Measurements from ENCODE around the gene PPRC1. TPM values are rescaled to one million over a fixed set of nuclear protein-coding genes. Genes with fewer than 3 reads are reported as not detected.
A peak's percentile ranks its signal among the peaks of the same experiment; 100 is the strongest.

The PPRC1 gene
- total RNA-seq, 1 donor from 2014 or later = 77.2 TPM

DNA sequence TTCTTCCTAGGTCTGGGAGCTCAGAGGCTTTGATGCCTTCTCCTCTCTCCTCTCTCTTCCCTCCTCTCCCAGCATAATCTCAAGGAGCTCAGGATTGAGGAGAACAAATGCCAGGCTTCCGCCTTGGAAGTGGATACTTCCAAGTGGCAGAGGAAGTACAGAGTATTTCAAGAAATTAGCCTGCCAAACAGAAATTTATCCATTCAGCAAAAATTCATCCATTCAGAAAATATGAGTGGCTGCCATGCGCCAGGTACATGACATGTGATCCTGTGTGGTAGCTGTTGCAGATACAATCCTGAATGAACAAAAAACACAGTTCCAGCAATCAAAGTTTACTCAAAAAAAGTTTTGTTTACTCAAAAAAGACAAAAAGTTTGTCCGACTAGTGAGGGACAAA, 37.8 kb downstream of the PPRC1 start:
- TF ChIP-seq, protein P1, sequence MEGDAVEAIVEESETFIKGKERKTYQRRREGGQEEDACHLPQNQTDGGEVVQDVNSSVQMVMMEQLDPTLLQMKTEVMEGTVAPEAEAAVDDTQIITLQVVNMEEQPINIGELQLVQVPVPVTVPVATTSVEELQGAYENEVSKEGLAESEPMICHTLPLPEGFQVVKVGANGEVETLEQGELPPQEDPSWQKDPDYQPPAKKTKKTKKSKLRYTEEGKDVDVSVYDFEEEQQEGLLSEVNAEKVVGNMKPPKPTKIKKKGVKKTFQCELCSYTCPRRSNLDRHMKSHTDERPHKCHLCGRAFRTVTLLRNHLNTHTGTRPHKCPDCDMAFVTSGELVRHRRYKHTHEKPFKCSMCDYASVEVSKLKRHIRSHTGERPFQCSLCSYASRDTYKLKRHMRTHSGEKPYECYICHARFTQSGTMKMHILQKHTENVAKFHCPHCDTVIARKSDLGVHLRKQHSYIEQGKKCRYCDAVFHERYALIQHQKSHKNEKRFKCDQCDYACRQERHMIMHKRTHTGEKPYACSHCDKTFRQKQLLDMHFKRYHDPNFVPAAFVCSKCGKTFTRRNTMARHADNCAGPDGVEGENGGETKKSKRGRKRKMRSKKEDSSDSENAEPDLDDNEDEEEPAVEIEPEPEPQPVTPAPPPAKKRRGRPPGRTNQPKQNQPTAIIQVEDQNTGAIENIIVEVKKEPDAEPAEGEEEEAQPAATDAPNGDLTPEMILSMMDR (IDR thresholded peaks at IDR 0.05) = no peak
- no peak for DNase-seq
- intact Hi-C loops (cut with micrococcal nuclease) = no loop called here
- H3K9me3 Mint-ChIP-seq = no peaks in the 10 kb centered on the region
- H3K36me3 Mint-ChIP-seq (ENCODE audit: low read depth) = peaks cover under 1% of the 10 kb centered on the region
- H3K27ac Mint-ChIP-seq = no peak overlapping the region
- ATAC-seq (ENCODE audit: low read depth) = no peak
- H3K27me3 Mint-ChIP-seq = no peaks in the 10 kb centered on the region
- peaks cover 5% of the 10 kb centered on the region for H3K4me1 Mint-ChIP-seq
- ChIA-PET POLR2A (interaction anchor here (0.6 kb wide), 1 partner anchor 42 kb away, joined by 3 read pairs; no protein-coding TSS in a partner anchor), CTCF (interaction anchor here (1.1 to 4.4 kb wide), 4 partner anchors 13 to 413 kb away, joined by 3 to 37 read pairs (median 12); no protein-coding TSS in a partner anchor)
- peak overlapping the region; percentile 11 for H3K4me3 Mint-ChIP-seq

DNA sequence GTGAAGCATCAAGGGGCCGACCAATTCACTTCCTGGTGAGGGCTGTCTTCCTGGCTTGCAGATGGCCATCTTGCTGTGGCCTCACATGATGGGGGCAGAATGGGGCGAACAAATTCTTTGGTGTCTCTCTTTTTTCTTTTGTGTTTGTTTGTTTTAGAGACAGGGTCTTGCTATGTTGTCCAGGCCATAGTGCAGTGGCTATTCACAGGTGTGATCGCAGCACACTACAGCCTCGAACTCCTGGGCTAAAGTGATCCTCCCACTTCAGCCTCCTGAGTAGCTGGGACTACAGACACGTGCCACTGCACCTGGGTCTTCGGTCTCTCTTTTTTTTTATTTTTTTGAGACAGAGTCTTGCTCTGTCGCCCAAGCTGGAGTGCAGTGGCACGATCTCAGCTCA, 39.4 kb downstream of the PPRC1 start:
- no peak for DNase-seq
- no peaks in the 10 kb centered on the region for H3K27me3 Mint-ChIP-seq
- ChIA-PET POLR2A (no interaction called here), CTCF (interaction anchor here (4.4 kb wide), 1 partner anchor 179 kb away, joined by 37 read pairs; no protein-coding TSS in a partner anchor)
- no peak overlapping the region for H3K4me3 Mint-ChIP-seq
- no peak overlapping the region for H3K27ac Mint-ChIP-seq
- H3K4me1 Mint-ChIP-seq = peaks cover 5% of the 10 kb centered on the region
- H3K36me3 Mint-ChIP-seq (ENCODE audit: low read depth) = no peaks in the 10 kb centered on the region
- TF ChIP-seq, protein P1 (IDR thresholded peaks at IDR 0.05) = no peak
- intact Hi-C loops (cut with micrococcal nuclease) = no loop called here
- H3K9me3 Mint-ChIP-seq = no peaks in the 10 kb centered on the region
- no peak for ATAC-seq (ENCODE audit: low read depth)

DNA sequence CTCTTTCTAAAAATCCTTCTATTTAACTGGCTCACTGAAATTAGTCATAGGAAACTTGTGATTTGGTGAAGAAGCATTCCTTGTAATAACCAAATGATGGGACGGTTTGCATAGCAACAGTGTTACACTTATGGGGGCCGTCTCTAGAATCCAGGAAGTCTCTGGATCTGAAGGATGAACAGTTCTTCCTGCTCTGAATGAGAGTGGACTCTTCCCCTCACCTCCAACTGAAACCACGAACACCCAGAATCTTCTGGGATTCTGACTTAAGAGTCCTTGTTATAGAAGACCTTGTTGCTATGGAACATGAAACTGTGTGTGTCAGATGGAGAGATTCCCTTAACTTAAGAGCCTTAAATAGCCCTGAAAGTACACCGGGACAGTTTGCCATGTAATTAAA, 42.6 kb downstream of the PPRC1 start:
- POLR2A ChIA-PET = no interaction called here
- Mint-ChIP-seq H3K36me3 (ENCODE audit: low read depth) (no peaks in the 10 kb centered on the region), H3K4me3 (no peak overlapping the region), H3K9me3 (no peaks in the 10 kb centered on the region), H3K27ac (no peak overlapping the region), H3K4me1 (no peaks in the 10 kb centered on the region), H3K27me3 (peaks cover 3% of the 10 kb centered on the region)
- intact Hi-C loops (cut with micrococcal nuclease) = no loop called here
- ATAC-seq (ENCODE audit: low read depth) (no peak), DNase-seq (no peak)
- CTCF ChIA-PET = no interaction called here
- TF ChIP-seq, protein P1 (IDR thresholded peaks at IDR 0.05) = no peak

DNA sequence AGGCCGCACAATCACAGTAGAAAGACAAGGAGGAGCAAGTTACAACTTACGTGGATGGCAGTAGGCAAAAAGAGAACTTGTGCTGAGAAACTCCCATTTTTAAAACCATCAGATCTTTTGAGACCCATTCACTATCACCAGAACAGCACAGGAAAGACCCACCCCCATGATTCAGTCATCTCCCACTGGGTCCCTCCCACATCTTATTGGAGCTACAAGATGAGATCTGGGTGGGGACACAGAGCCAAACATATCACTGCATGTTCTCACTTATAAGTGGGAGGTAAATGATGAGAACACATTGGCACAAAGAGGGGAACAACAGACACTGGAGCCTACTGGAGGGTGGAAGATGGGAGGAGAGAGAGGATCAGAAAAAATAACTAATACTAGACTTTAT, 51.8 kb downstream of the PPRC1 start:
- Mint-ChIP-seq H3K4me3 (no peak overlapping the region), H3K9me3 (peaks cover 3% of the 10 kb centered on the region), H3K4me1 (peaks cover 15% of the 10 kb centered on the region), H3K27ac (no peak overlapping the region), H3K36me3 (ENCODE audit: low read depth) (no peaks in the 10 kb centered on the region), H3K27me3 (peaks cover 4% of the 10 kb centered on the region)
- POLR2A ChIA-PET = no interaction called here
- ATAC-seq (ENCODE audit: low read depth) (no peak), DNase-seq (no peak)
- CTCF ChIA-PET = no interaction called here
- TF ChIP-seq, protein P1 (IDR thresholded peaks at IDR 0.05) = no peak
- intact Hi-C loops (cut with micrococcal nuclease) = no loop called here

DNA sequence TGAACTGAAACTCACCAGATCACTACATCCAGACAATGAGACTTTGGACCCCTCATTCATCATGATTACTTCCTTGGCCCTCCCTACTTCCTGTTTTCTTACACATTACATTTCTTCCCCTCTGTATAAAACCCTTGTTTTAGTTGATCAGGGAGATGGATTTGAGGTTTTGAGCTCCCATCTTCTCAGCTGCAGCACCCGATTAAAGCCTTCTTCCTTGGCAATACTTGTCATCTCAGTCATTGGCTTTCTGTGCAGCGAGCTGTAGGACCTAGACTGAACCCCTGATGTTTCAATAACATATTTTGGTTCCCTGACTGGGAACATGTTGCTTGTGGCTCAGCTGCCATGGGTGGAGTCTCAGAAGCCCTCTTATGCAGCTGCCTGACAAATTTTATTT, 52.4 kb downstream of the PPRC1 start:
- intact Hi-C loops (cut with micrococcal nuclease) = no loop called here
- H3K4me3 Mint-ChIP-seq = no peak overlapping the region
- POLR2A ChIA-PET = interaction anchor here (1.0 kb wide), 1 partner anchor 45 kb away, joined by 7 read pairs; no protein-coding TSS in a partner anchor
- H3K27ac Mint-ChIP-seq = no peak overlapping the region
- peaks cover 3% of the 10 kb centered on the region for H3K9me3 Mint-ChIP-seq
- TF ChIP-seq, protein P1 (IDR thresholded peaks at IDR 0.05) = no peak
- no peaks in the 10 kb centered on the region for H3K36me3 Mint-ChIP-seq (ENCODE audit: low read depth)
- ATAC-seq (ENCODE audit: low read depth) (no peak), DNase-seq (no peak)
- CTCF ChIA-PET = no interaction called here
- peaks cover 16% of the 10 kb centered on the region for H3K4me1 Mint-ChIP-seq
- H3K27me3 Mint-ChIP-seq = peaks cover 4% of the 10 kb centered on the region
